Neural cell (in vitro differentiated cells): Measurements from ENCODE around the gene TSSK6. TPM values are rescaled to one million over a fixed set of nuclear protein-coding genes. Genes with fewer than 3 reads are reported as not detected.

ENCODE experiments used
- H2AFZ ChIP-seq: fragments of 200-600, 300-800 bp; sonication (generic), shearing (Covaris generic); 2 replicates; pipeline ENCODE4 v1.6.0; 2014; ENCODE audit warnings: low read depth, mild to moderate bottlenecking, antibody characterized with exemption, low read length, moderate library complexity
- H3F3A ChIP-seq: fragments of 200-600 bp; shearing (Covaris generic); 2 replicates; pipeline ENCODE4 v1.6.1; 2016; ENCODE audit warnings: mild to moderate bottlenecking, moderate library complexity, mixed read lengths, antibody characterized with exemption, low read length; ENCODE audit not compliant: insufficient read depth, poor library complexity, severe bottlenecking
- H3K27ac ChIP-seq: fragments of 200-600, 300-800 bp; sonication (generic), shearing (Covaris generic); 2 replicates; pipeline ENCODE4 v1.5.1; 2014; ENCODE audit warnings: mild to moderate bottlenecking, low read length, moderate library complexity
- H3K27me3 ChIP-seq: fragments of 300-800, 200-600 bp; sonication (generic), shearing (Covaris generic); 2 replicates; pipeline ENCODE4 v1.6.0; 2014; ENCODE audit warnings: mild to moderate bottlenecking, low read depth, low read length, moderate library complexity; ENCODE audit not compliant: insufficient read depth
- H3K36me3 ChIP-seq: fragments of 300-800, 200-600 bp; sonication (generic), shearing (Covaris generic); 2 replicates; pipeline ENCODE4 v1.5.1; 2014; ENCODE audit warnings: mild to moderate bottlenecking, antibody characterized with exemption, low read length, moderate library complexity; ENCODE audit not compliant: insufficient read depth
- H3K4me2 ChIP-seq: fragments of 300-800, 200-600 bp; sonication (generic), shearing (Covaris generic); 2 replicates; pipeline ENCODE4 v1.6.0; 2014; ENCODE audit warnings: mild to moderate bottlenecking, low read length
- H3K4me3 ChIP-seq: fragments of 300-800, 200-600 bp; sonication (generic), shearing (Covaris generic); 2 replicates; pipeline ENCODE4 v1.5.1; 2014; ENCODE audit warnings: mild to moderate bottlenecking, low read length, moderate library complexity
- H3K79me2 ChIP-seq: fragments of 200-600 bp; shearing (Covaris generic); replicated peaks from 2 replicates; pipeline ENCODE4 v1.6.0; 2014; ENCODE audit warnings: mild to moderate bottlenecking, low read length, moderate library complexity; ENCODE audit not compliant: insufficient read depth
- H3K9ac ChIP-seq: fragments of 300-800, 200-600 bp; sonication (generic), shearing (Covaris generic); 2 replicates; pipeline ENCODE4 v1.6.1; 2016; ENCODE audit warnings: mild to moderate bottlenecking, low read length, mixed read lengths
- H3K9me2 ChIP-seq: fragments of 200-600 bp; shearing (Covaris generic); 2 replicates; pipeline ENCODE4 v1.6.1; 2016; ENCODE audit warnings: mild to moderate bottlenecking, low read length, mixed read lengths; ENCODE audit not compliant: insufficient read depth
- H3K9me3 ChIP-seq: fragments of 200-600, 300-800 bp; sonication (generic), shearing (Covaris generic); 2 replicates; pipeline ENCODE4 v1.6.1; 2016; ENCODE audit warnings: mild to moderate bottlenecking, mixed run types, low read length, moderate library complexity, mixed read lengths
- H4K20me1 ChIP-seq: fragments of 200-600 bp; shearing (Covaris generic); 2 replicates; pipeline ENCODE4 v1.6.1; 2016; ENCODE audit warnings: mild to moderate bottlenecking, mixed run types; ENCODE audit not compliant: insufficient read depth
- EP300 ChIP-seq: fragments of 450-650 bp; conservative IDR thresholded peaks from 2 replicates; pipeline ENCODE4 v1.6.1; 2014; ENCODE audit warnings: antibody characterized with exemption, mild to moderate bottlenecking, moderate library complexity; ENCODE audit not compliant: poor library complexity, severe bottlenecking
- EZH2 ChIP-seq: fragments of 200-600, 300-800 bp; shearing (Covaris generic), sonication (generic); IDR thresholded peaks from 2 replicates; pipeline ENCODE4 v1.6.1; 2014; ENCODE audit warnings: antibody characterized with exemption, low read length, borderline replicate concordance, mild to moderate bottlenecking; ENCODE audit not compliant: insufficient read depth, poor library complexity, severe bottlenecking
- MXI1 ChIP-seq: fragments of 450-650 bp; conservative IDR thresholded peaks from 2 replicates; pipeline ENCODE4 v1.6.1; 2014; ENCODE audit warnings: antibody characterized with exemption, mild to moderate bottlenecking; ENCODE audit not compliant: poor library complexity, severe bottlenecking
- POLR2AphosphoS5 ChIP-seq: IDR thresholded peaks from 2 replicates; pipeline ENCODE4 v1.6.1; 2012
- RAD21 ChIP-seq: fragments of 450-650 bp; conservative IDR thresholded peaks from 2 replicates; pipeline ENCODE4 v1.6.1; 2014; ENCODE audit warnings: antibody characterized with exemption, mild to moderate bottlenecking, moderate library complexity
- SMC3 ChIP-seq: fragments of 450-650 bp; conservative IDR thresholded peaks from 2 replicates; pipeline ENCODE4 v1.6.1; 2014; ENCODE audit warnings: antibody characterized with exemption, mild to moderate bottlenecking, moderate library complexity; ENCODE audit not compliant: poor library complexity
- TAF1 ChIP-seq: IDR thresholded peaks from 2 replicates; pipeline ENCODE4 v1.6.1; 2012; ENCODE audit warnings: low read depth
- polyA plus RNA-seq: library from polyadenylated mRNA; depleted of rRNA; stranded (reverse); fragments of >200 nt; gene quantifications from 2 replicates; pipeline ENCODE4 v1.2.3, GENCODE V29; 2014
- TF ChIP-seq, protein P1 (sequence below): IDR thresholded peaks from 2 replicates; pipeline ENCODE4 v1.6.1; 2012; ENCODE audit warnings: borderline replicate concordance
- TF ChIP-seq, protein P2 (sequence below): fragments of 450-650 bp; IDR thresholded peaks from 2 replicates; pipeline ENCODE4 v1.5.1; 2014; ENCODE audit warnings: antibody characterized with exemption, mild to moderate bottlenecking, moderate library complexity; ENCODE audit not compliant: poor library complexity, severe bottlenecking

TSSK6 gene
- polyA plus RNA-seq, 1 donor from 2014 or later = 5.3 TPM

DNA sequence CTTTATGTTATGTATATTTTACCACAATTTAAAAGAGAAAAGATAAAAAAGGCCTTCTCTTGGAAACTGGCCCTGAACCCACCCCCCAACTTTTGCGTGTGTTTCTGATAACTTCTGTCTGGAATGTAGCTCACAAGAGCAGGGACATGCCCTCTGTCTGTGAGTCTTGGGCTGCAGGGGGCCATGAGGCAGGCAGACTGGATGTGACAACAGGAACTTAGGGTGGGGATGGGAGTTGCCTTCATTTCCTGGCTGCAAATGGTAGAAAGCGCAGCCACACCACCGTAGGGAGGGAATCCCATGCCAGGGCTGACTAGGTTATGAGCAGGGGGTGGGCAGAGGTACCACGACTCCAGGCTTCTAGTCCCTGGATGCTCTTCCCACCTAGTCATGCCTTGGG is 44.6 kb upstream of the TSSK6 start:
- Histone ChIP-seq H3K79me2 (no peaks in the 10 kb centered on the region), H3K36me3 (no peaks in the 10 kb centered on the region), H3K4me2 (no peak overlapping the region), H3K27ac (no peak overlapping the region), H3K9me2 (no peaks in the 10 kb centered on the region), H3F3A (no peaks in the 10 kb centered on the region), H4K20me1 (no peaks in the 10 kb centered on the region), H3K9me3 (no peaks in the 10 kb centered on the region), H3K4me3 (no peak overlapping the region), H3K27me3 (no peaks in the 10 kb centered on the region), H3K9ac (no peak overlapping the region), H2AFZ (no peak overlapping the region)
- no peak for TF ChIP-seq MXI1

DNA sequence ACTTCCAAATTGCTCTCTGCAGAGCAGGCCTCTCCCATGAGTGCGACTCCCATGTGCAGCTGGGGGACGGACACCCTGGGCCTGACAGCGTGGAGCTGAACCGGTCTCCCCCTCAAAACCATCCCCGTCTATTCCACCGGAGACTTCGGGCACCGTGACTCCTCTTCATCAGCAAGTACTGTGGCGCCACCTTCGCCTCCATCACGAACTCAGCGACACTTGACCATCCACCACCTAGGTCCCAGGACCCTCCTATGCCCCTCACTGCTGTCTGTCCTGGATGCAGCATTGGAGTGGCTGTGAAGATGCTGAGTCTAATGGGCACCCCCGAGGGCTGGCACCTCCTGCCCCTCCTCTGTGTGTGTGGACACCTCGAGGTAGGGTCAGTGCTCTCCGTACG is 43.3 kb upstream of the TSSK6 start:
- H3F3A ChIP-seq = no peaks in the 10 kb centered on the region
- no peaks in the 10 kb centered on the region for H4K20me1 ChIP-seq
- H3K4me3 ChIP-seq = no peak overlapping the region
- H3K4me2 ChIP-seq = no peak overlapping the region
- H3K9me3 ChIP-seq = no peaks in the 10 kb centered on the region
- no peak overlapping the region for H3K9ac ChIP-seq
- no peaks in the 10 kb centered on the region for H3K9me2 ChIP-seq
- H2AFZ ChIP-seq = no peak overlapping the region
- H3K36me3 ChIP-seq = no peaks in the 10 kb centered on the region
- H3K27ac ChIP-seq = no peak overlapping the region
- no peaks in the 10 kb centered on the region for H3K27me3 ChIP-seq
- no peaks in the 10 kb centered on the region for H3K79me2 ChIP-seq
- TF ChIP-seq EZH2 = no peak
- TF ChIP-seq MXI1 = no peak
- no peak for TF ChIP-seq SMC3
- no peak for TF ChIP-seq EP300
- no peak for TF ChIP-seq POLR2AphosphoS5
- no peak for TF ChIP-seq RAD21
- TF ChIP-seq, protein P1, sequence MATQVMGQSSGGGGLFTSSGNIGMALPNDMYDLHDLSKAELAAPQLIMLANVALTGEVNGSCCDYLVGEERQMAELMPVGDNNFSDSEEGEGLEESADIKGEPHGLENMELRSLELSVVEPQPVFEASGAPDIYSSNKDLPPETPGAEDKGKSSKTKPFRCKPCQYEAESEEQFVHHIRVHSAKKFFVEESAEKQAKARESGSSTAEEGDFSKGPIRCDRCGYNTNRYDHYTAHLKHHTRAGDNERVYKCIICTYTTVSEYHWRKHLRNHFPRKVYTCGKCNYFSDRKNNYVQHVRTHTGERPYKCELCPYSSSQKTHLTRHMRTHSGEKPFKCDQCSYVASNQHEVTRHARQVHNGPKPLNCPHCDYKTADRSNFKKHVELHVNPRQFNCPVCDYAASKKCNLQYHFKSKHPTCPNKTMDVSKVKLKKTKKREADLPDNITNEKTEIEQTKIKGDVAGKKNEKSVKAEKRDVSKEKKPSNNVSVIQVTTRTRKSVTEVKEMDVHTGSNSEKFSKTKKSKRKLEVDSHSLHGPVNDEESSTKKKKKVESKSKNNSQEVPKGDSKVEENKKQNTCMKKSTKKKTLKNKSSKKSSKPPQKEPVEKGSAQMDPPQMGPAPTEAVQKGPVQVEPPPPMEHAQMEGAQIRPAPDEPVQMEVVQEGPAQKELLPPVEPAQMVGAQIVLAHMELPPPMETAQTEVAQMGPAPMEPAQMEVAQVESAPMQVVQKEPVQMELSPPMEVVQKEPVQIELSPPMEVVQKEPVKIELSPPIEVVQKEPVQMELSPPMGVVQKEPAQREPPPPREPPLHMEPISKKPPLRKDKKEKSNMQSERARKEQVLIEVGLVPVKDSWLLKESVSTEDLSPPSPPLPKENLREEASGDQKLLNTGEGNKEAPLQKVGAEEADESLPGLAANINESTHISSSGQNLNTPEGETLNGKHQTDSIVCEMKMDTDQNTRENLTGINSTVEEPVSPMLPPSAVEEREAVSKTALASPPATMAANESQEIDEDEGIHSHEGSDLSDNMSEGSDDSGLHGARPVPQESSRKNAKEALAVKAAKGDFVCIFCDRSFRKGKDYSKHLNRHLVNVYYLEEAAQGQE = no peak
- TF ChIP-seq, protein P2, sequence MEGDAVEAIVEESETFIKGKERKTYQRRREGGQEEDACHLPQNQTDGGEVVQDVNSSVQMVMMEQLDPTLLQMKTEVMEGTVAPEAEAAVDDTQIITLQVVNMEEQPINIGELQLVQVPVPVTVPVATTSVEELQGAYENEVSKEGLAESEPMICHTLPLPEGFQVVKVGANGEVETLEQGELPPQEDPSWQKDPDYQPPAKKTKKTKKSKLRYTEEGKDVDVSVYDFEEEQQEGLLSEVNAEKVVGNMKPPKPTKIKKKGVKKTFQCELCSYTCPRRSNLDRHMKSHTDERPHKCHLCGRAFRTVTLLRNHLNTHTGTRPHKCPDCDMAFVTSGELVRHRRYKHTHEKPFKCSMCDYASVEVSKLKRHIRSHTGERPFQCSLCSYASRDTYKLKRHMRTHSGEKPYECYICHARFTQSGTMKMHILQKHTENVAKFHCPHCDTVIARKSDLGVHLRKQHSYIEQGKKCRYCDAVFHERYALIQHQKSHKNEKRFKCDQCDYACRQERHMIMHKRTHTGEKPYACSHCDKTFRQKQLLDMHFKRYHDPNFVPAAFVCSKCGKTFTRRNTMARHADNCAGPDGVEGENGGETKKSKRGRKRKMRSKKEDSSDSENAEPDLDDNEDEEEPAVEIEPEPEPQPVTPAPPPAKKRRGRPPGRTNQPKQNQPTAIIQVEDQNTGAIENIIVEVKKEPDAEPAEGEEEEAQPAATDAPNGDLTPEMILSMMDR = no peak
- TF ChIP-seq TAF1 = no peak

DNA sequence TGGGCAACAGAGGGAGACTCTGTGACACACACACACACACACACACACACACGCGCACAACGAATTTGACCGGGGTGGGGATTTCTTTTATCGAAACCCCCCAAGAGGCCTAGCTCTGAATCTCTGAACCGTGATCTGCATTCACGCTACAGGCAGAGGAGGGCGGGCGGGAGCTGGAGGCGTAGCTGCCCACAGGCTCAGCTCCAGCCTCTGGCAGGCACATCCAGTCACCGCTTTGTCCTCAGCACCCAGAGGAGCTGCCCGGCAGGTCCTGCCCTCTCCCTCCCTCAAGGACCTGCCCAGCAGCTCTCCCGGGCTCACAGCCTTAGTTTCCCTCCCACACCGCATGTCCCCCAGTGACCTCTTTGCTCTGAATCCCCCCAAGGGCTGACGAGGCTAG is 42.7 kb upstream of the TSSK6 start:
- no peak overlapping the region for H3K4me3 ChIP-seq
- H3K4me2 ChIP-seq = no peak overlapping the region
- no peaks in the 10 kb centered on the region for H3K9me2 ChIP-seq
- H3K36me3 ChIP-seq = no peaks in the 10 kb centered on the region
- H3K27ac ChIP-seq = no peak overlapping the region
- no peaks in the 10 kb centered on the region for H3K79me2 ChIP-seq
- H2AFZ ChIP-seq = no peak overlapping the region
- no peaks in the 10 kb centered on the region for H3K9me3 ChIP-seq
- no peak overlapping the region for H3K9ac ChIP-seq
- H3F3A ChIP-seq = no peaks in the 10 kb centered on the region
- H3K27me3 ChIP-seq = no peaks in the 10 kb centered on the region
- no peak for TF ChIP-seq EP300
- no peak for TF ChIP-seq POLR2AphosphoS5
- no peak for TF ChIP-seq TAF1
- no peak for TF ChIP-seq EZH2
- TF ChIP-seq, protein P1 = no peak
- TF ChIP-seq RAD21 = no peak
- TF ChIP-seq SMC3 = no peak
- TF ChIP-seq, protein P2 = no peak
- no peak for TF ChIP-seq MXI1
- no peaks in the 10 kb centered on the region for H4K20me1 ChIP-seq
